K562 (cell line): ENCODE results near the gene FGF11. TPM values are rescaled to one million over a fixed set of nuclear protein-coding genes. Genes with fewer than 3 reads are reported as not detected.

Experiments used
- CHD7 ChIP-seq: fragments of 200-600 bp; sonication (generic); IDR thresholded peaks from one replicate; pipeline ENCODE4 v1.6.1; 2012; ENCODE audit warnings: mild to moderate bottlenecking, low read depth, low read length, inconsistent platforms
- ETS2 ChIP-seq: IDR thresholded peaks from 2 replicates; pipeline ENCODE4 v1.6.1; 2016; ENCODE audit warnings: borderline replicate concordance, missing genetic modification characterization, mild to moderate bottlenecking, moderate library complexity, missing compliant biosample characterization; ENCODE audit not compliant: poor library complexity, severe bottlenecking
- ETV6 ChIP-seq, 3 experiments: fragments of 150-350 bp in 1 of 3; sonication (generic) in 1 of 3; formaldehyde crosslinking in 1 of 3; IDR thresholded peaks; 2 replicates each; pipeline versions ENCODE4 v1.6.1 to v1.8.0; 2014 to 2022; ENCODE audit warnings: borderline replicate concordance in 2 of 3, low read depth in 2 of 3, antibody characterized with exemption in 1 of 3, low read length in 1 of 3, mild to moderate bottlenecking in 1 of 3, missing genetic modification reagents in 1 of 3
- FOXM1 ChIP-seq, 2 experiments: fragments of 450-650 bp in 1 of 2; sonication (generic) in 1 of 2; formaldehyde crosslinking in 1 of 2; IDR thresholded peaks; 2 replicates each; pipeline versions ENCODE4 v1.6.1 to v1.9.0; 2017 to 2022; ENCODE audit warnings: low read depth in 2 of 2, mild to moderate bottlenecking in 2 of 2, missing genetic modification reagents in 1 of 2, moderate library complexity in 1 of 2
- GABPB2 ChIP-seq: fragments of 250-450 bp; sonication (Bioruptor Pico); conservative IDR thresholded peaks from 2 replicates; pipeline ENCODE4 v1.5.1; 2021; ENCODE audit warnings: mild to moderate bottlenecking
- GTF2B ChIP-seq: IDR thresholded peaks from 2 replicates; pipeline ENCODE4 v1.6.1; 2011; ENCODE audit not compliant: insufficient read length; ENCODE audit errors: extremely low read depth
- HDAC3 ChIP-seq: fragments of 450-650 bp; IDR thresholded peaks from 2 replicates; pipeline ENCODE4 v1.6.1; 2018; ENCODE audit warnings: borderline replicate concordance, mild to moderate bottlenecking, moderate library complexity; ENCODE audit not compliant: partially characterized antibody
- JUND ChIP-seq, 2 experiments: IDR thresholded peaks; 2 replicates in 1 of 2; 3 replicates in 1 of 2; pipeline ENCODE4 v1.6.1; 2011; ENCODE audit warnings: borderline replicate concordance in 2 of 2, low read depth in 2 of 2, low read length in 2 of 2, improper control_type of control experiment in 1 of 2, missing biosample characterization in 1 of 2, missing genetic modification characterization in 1 of 2, missing genetic modification reagents in 1 of 2
- SRSF7 ChIP-seq: fragments of 200-400 bp; formaldehyde crosslinking; optimal IDR thresholded peaks from 2 replicates; pipeline ENCODE3; 2017; ENCODE audit warnings: mild to moderate bottlenecking, low read depth, low read length
- ZNF512 ChIP-seq: IDR thresholded peaks from 2 replicates; pipeline ENCODE4 v1.6.1; 2016; ENCODE audit warnings: missing genetic modification characterization, missing compliant biosample characterization
- polyA plus RNA-seq, 8 experiments: library from polyadenylated mRNA; depleted of rRNA in 4 of 8; stranded (reverse) in 5 of 8; unstranded in 3 of 8; fragments of >200 nt; fragmentation: Nextera tagmentation in 2 of 8; fragmentation: Illumina TruSeq in 1 of 8; extraction: Ambion mirVana in 2 of 8; extraction: Trizol in 1 of 8; gene quantifications; 2 replicates each; pipeline versions ENCODE4 v1.2.1 to v1.2.3, GENCODE V29; 2011 to 2014; ENCODE audit warnings: inconsistent platforms in 1 of 8, missing spikeins in 1 of 8
- total RNA-seq, 7 experiments: library from RNA; depleted of rRNA in 6 of 7; stranded (reverse); fragments of >200 nt in 6 of 7; fragmentation: Illumina TruSeq in 2 of 7; extraction: Trizol in 2 of 7; gene quantifications; 2 replicates each; pipeline versions ENCODE4 v1.2.1 to v1.2.3, GENCODE V29; 2011 to 2021; ENCODE audit warnings: low replicate concordance in 1 of 7

The FGF11 gene
- total and polyA plus RNA-seq, 9 of the 15 experiments (the other 6 are each of a cell fraction or from before 2014, with no cell fraction given): 1.2 to 7.5 (median 3.0) TPM

GRCh38 chr17:7394452-7395191, 44.7 kb upstream of the FGF11 start, which contains the start of gene PLSCR3 (continued):
- TF ChIP-seq CHD7 (no peak), ETV6 (IDR thresholded peaks at IDR 0.05; ENCODE audit: borderline replicate concordance in 1 of 2, low read depth in 2 of 2, low read length in 1 of 2) (no peak), ETV6 (CRISPR knock-in tag; IDR thresholded peaks at IDR 0.05; ENCODE audit: borderline replicate concordance) (no peak), SRSF7 (no peak), FOXM1 (IDR thresholded peaks at IDR 0.05; ENCODE audit: low read depth) (no peak), FOXM1 (CRISPR knock-in tag; IDR thresholded peaks at IDR 0.05; ENCODE audit: low read depth) (no peak), HDAC3 (no peak), GABPB2 (no peak), ZNF512 (tag) (no peak), JUND (IDR thresholded peaks at IDR 0.05; ENCODE audit: borderline replicate concordance, low read depth, low read length) (no peak), JUND (tag; IDR thresholded peaks at IDR 0.05; ENCODE audit: borderline replicate concordance, low read depth, low read length) (no peak), GTF2B (no peak), ETS2 (tag) (no peak)
